HEK293 (cell line): ENCODE data around the gene CPA2.

Experiments used
- ZNF324 ChIP-seq: fragments of 450-650 bp; formaldehyde crosslinking; IDR thresholded peaks from 2 replicates; pipeline ENCODE4 v1.5.1; 2016; ENCODE audit warnings: missing biosample characterization, missing genetic modification characterization
- TF ChIP-seq, protein P1 (sequence below): fragments of 450-650 bp; formaldehyde crosslinking; IDR thresholded peaks from 2 replicates; pipeline ENCODE4 v1.5.1; 2016; ENCODE audit warnings: missing biosample characterization, missing genetic modification characterization

DNA sequence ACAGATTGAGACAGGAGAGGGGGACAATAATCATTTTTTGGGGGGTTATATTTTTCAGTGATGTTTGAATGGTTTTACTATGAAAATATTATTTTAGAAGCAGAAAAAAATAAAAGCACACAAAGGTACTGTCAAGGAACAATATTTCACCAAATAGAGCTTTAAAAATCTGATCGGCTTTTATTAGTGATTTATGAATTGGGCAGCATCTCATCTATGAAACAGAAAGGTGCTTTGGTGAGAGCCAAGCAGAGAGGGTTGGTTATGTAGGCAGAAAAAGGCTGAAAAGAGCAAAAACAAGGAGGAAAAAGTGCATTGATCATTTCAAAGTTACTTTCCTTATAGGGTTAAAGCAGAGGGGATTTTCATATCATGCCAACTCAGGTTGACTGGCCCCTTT is 26.4 kb upstream of the CPA2 start:
- TF ChIP-seq ZNF324 (tag by site-specific recombination) = no peak
- TF ChIP-seq, protein P1, sequence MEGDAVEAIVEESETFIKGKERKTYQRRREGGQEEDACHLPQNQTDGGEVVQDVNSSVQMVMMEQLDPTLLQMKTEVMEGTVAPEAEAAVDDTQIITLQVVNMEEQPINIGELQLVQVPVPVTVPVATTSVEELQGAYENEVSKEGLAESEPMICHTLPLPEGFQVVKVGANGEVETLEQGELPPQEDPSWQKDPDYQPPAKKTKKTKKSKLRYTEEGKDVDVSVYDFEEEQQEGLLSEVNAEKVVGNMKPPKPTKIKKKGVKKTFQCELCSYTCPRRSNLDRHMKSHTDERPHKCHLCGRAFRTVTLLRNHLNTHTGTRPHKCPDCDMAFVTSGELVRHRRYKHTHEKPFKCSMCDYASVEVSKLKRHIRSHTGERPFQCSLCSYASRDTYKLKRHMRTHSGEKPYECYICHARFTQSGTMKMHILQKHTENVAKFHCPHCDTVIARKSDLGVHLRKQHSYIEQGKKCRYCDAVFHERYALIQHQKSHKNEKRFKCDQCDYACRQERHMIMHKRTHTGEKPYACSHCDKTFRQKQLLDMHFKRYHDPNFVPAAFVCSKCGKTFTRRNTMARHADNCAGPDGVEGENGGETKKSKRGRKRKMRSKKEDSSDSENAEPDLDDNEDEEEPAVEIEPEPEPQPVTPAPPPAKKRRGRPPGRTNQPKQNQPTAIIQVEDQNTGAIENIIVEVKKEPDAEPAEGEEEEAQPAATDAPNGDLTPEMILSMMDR (tag by site-specific recombination) = no peak
